Measurements from ENCODE around the gene SENP6. TPM values are rescaled to one million over a fixed set of nuclear protein-coding genes. Genes with fewer than 3 reads are reported as not detected.

The SENP6 gene
- polyA plus RNA-seq, 1 donor (not counting 4 experiments of a cell fraction or from before 2014, with no cell fraction given) = 41.1 TPM

DNA sequence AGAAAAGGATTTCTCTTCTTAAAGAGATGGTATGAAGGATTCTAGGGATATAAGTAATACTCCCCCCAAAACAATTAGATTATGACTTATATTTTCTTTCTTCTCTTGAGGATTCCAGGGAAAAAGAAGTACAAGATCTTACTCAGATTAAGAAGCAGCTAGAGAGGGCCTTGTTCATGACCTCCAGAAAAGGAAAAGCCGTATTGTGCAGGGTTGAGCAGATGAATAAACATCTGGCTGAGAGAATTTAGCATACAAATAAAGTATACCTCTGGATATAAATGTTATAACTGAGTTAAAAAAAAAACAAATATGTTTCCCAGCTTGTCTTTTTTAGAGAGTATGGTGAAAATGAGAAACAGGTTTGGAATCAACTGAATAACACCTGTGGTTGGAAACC, 158.6 kb downstream of the SENP6 start:
- no peak overlapping the region for H3K27ac ChIP-seq (ENCODE audit: control insufficient read depth, insufficient read depth, low read length)
- H3K9me1 ChIP-seq (ENCODE audit: control insufficient read depth, extremely low read depth, insufficient read depth, low read length) = no peaks in the 10 kb centered on the region
- no peak overlapping the region for H3K4me3 ChIP-seq (ENCODE audit: control insufficient read depth in 2 of 3, extremely low read depth in 1 of 3, insufficient read depth in 2 of 3, low read depth in 1 of 3, low read length in 3 of 3)
- no peaks in the 10 kb centered on the region for H3K4me1 ChIP-seq (ENCODE audit: control insufficient read depth, extremely low read depth, insufficient read depth, low read length)
- H3K36me3 ChIP-seq (ENCODE audit: control insufficient read depth in 2 of 2, extremely low read depth in 1 of 2, insufficient read depth in 2 of 2, low read length in 2 of 2) = peaks cover 0 to 3% of the 10 kb centered on the region in 2 experiments
- no peak for FAIRE-seq
- H4K20me1 ChIP-seq (ENCODE audit: control insufficient read depth, extremely low read depth, insufficient read depth, low read length) = no peaks in the 10 kb centered on the region
- H3K9me3 ChIP-seq (ENCODE audit: control insufficient read depth, low read depth, low read length) = no peaks in the 10 kb centered on the region
- H3K27me3 ChIP-seq (ENCODE audit: control insufficient read depth, extremely low read depth, insufficient read depth, low read length) = no peaks in the 10 kb centered on the region
- no peak overlapping the region for H3K9ac ChIP-seq (ENCODE audit: control insufficient read depth, extremely low read depth, insufficient read depth, low read length)
- no peak overlapping the region for H2AFZ ChIP-seq (ENCODE audit: control insufficient read depth, low read length)
- H3K4me2 ChIP-seq (ENCODE audit: control insufficient read depth, extremely low read depth, insufficient read depth, low read depth, low read length) = no peak overlapping the region
- peaks cover 56% of the 10 kb centered on the region for H3K79me2 ChIP-seq (ENCODE audit: control insufficient read depth, insufficient read depth, low read length)
- DNase-seq (ENCODE audit: low read depth, low spot score) = no peak
- dilution Hi-C loops (cut with MboI; ENCODE audit: extremely low pct_ligation_motif_present, low sequenced_read_pairs) = no loop called here
- TF ChIP-seq EZH2 (IDR thresholded peaks at IDR 0.05; ENCODE audit: low read length) (no peak), CTCF (optimal IDR thresholded peaks at IDR 0.05 in 1 of 3, IDR thresholded peaks at IDR 0.05 in 1 of 3, conservative IDR thresholded peaks at IDR 0.05 in 1 of 3; ENCODE audit: extremely low read depth in 1 of 3, insufficient read depth in 2 of 3, low read length in 3 of 3) (no peak)

DNA sequence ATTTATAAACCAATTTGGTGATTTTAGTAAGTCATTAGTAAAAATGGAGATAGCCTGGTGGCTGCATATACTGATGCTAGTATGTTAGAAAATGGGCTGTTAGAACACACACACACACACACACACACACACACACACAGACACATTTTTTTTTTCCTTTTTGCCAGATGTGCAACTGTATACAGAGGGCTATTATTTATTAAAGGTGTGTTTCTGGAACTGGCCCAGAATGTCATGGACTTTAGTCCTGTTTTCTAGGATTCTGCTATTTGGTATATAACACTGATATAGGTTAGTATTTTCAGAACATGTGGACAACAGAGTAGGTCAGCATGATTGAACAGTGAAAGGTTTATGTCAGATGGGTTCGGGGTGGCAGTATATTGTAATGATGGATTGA, 159.8 kb downstream of the SENP6 start:
- Histone ChIP-seq H3K79me2 (ENCODE audit: control insufficient read depth, insufficient read depth, low read length) (peaks cover 50% of the 10 kb centered on the region), H3K4me2 (ENCODE audit: control insufficient read depth, extremely low read depth, insufficient read depth, low read depth, low read length) (no peak overlapping the region), H3K4me3 (ENCODE audit: control insufficient read depth in 2 of 3, extremely low read depth in 1 of 3, insufficient read depth in 2 of 3, low read depth in 1 of 3, low read length in 3 of 3) (no peak overlapping the region), H3K27me3 (ENCODE audit: control insufficient read depth, extremely low read depth, insufficient read depth, low read length) (no peaks in the 10 kb centered on the region), H3K9me3 (ENCODE audit: control insufficient read depth, low read depth, low read length) (no peaks in the 10 kb centered on the region), H4K20me1 (ENCODE audit: control insufficient read depth, extremely low read depth, insufficient read depth, low read length) (no peaks in the 10 kb centered on the region), H3K4me1 (ENCODE audit: control insufficient read depth, extremely low read depth, insufficient read depth, low read length) (no peaks in the 10 kb centered on the region), H3K9me1 (ENCODE audit: control insufficient read depth, extremely low read depth, insufficient read depth, low read length) (no peaks in the 10 kb centered on the region), H2AFZ (ENCODE audit: control insufficient read depth, low read length) (no peak overlapping the region), H3K36me3 (ENCODE audit: control insufficient read depth in 2 of 2, extremely low read depth in 1 of 2, insufficient read depth in 2 of 2, low read length in 2 of 2) (peaks cover 0 to 3% of the 10 kb centered on the region in 2 experiments), H3K27ac (ENCODE audit: control insufficient read depth, insufficient read depth, low read length) (no peak overlapping the region), H3K9ac (ENCODE audit: control insufficient read depth, extremely low read depth, insufficient read depth, low read length) (no peak overlapping the region)
- no peak for DNase-seq (ENCODE audit: low read depth, low spot score)
- no peak for TF ChIP-seq CTCF (optimal IDR thresholded peaks at IDR 0.05 in 1 of 3, IDR thresholded peaks at IDR 0.05 in 1 of 3, conservative IDR thresholded peaks at IDR 0.05 in 1 of 3; ENCODE audit: extremely low read depth in 1 of 3, insufficient read depth in 2 of 3, low read length in 3 of 3)
- no peak for FAIRE-seq
- dilution Hi-C loops (cut with MboI; ENCODE audit: extremely low pct_ligation_motif_present, low sequenced_read_pairs) = no loop called here

Data from keratinocyte (primary cell).